ENCODE data around the gene CD200R1L.
"Not testable (repeated sequence)": the region's sequence is repeated elsewhere in the genome, so short reads cannot be mapped to it uniquely, and the experiment has no call there.

Gene CD200R1L, protein sequence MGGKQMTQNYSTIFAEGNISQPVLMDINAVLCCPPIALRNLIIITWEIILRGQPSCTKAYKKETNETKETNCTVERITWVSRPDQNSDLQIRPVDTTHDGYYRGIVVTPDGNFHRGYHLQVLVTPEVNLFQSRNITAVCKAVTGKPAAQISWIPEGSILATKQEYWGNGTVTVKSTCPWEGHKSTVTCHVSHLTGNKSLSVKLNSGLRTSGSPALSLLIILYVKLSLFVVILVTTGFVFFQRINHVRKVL

DNA sequence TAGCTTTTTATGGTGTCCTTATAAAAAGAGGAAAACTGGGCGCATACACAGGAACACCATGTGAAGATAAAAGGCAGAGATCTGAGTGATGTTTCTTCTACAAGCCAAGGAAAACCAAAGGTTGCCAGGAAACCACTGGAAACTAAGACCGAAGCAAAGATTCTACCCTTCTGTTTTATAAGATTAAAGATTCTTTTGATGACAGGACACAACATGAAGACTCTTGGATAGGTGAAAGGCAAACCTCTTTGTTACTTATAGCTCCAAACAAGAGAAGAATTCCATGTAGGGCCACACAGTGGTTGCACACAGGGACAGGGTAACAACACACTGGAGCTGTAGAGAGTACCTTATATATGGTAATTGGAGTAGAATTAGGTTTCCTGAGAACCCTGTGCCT is at the start of gene CD200R1L:
Gene CD200R1L, minus strand, starts transcription at position 101 of the 400 bp plus-strand sequence. CDS start 17,497 bp downstream, outside the sequence.
- DNase-seq (ENCODE audit: low read depth), result no peak

DNA sequence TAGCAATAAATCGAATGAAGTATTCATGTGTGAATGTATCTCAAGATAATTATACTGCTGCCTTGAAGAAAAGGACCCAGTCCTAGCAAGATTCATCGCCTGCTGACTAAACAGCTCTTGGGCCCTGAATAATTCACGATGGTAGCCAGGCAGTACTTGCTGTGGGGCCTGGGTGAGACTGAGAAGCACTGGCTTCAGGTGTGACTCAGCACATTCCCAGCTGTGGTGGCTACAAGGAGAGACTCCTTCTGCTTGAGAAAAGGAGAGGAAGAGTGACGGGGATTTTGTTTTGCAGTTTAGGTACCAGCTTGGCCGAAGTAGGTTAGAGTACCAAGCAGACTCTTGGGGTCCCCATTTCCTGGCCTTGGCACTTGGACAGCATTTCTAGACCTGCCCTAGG is 47.6 kb upstream of the CD200R1L start:
- DNase-seq (ENCODE audit: low read depth), result peak; percentile 17

DNA sequence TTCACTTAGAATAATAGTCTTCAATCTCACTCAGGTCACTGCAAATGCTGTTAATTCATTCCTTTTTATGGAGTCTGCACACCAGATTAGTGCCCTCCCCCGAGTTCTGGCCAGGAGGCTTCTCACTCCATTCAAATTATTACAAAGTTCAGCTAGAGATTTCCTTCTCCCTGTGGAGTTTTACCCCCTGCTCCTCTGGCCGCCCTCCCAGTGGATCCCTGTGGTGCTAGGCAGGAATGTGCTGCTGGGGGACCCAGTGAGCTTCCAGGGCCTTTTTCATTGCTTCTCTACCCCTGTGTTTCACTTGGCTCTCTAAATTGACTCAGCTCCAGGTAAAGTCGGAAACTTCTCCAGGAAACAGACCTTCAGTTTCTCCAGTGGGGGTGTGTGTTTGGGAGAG is 42.7 kb upstream of the CD200R1L start:
- no peak for DNase-seq (ENCODE audit: low read depth)

DNA sequence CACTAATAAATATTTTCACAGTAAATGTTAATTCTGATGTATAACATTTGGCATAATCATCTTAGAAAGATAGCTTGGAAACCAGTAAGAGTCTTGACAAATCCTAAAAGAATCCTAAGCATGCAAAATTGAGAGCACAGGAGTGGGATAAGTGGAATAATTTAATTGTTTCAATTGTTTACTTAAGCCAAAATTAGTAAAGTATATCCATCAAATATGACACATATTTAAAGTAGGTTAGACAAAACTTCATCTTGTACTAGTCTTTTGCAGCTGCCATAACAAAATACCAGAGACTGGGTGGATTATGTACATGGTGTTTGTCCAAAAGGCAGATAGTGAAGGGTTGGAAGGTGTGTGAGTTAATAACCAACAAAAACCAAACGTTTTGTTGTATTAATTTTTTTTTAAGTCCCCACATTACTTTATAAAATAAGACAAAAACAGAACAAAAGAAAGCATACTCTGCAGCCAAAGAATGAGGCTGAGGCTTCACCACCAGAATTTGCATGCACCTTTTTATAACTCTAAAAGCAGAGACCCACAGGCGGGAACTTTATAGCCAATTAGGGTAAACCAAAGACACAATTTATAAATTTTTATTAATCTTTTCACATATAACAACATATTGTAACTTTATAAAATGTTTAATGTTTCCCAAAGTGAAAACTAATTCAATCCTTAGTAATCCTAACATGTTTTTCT is 41.9 kb upstream of the CD200R1L start:
- no peak for DNase-seq (ENCODE audit: low read depth)

DNA sequence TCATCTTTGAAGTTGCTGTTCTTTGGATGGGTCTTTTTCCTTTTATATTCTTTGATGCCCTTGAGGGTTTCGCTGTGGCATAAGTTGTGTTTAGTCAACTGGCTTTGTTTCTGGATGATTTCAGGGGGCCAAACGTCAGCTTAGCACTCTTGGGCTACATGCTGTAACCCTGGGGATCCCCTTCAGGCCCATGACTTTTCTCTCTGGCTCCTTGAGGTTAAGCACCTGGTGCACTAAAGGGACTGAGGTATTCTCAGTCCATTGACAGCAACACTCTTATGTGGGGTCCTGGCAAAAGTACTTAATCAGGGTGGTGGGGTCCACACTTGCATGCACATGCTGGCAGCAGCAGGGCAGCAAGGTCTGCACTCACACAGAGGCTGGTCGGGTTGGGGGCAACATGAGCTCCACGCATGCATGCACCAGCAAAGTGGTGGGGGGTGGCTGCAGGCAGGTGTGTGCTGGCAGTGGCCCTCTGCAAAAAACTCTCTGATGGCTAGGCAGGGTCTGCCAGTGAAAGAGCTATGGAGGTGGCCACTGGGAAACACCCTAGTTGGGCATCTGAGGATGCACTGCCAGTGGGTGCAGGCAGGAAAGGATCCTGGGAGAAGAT is 38.1 kb upstream of the CD200R1L start:
- DNase-seq (ENCODE audit: low read depth), result no peak

DNA sequence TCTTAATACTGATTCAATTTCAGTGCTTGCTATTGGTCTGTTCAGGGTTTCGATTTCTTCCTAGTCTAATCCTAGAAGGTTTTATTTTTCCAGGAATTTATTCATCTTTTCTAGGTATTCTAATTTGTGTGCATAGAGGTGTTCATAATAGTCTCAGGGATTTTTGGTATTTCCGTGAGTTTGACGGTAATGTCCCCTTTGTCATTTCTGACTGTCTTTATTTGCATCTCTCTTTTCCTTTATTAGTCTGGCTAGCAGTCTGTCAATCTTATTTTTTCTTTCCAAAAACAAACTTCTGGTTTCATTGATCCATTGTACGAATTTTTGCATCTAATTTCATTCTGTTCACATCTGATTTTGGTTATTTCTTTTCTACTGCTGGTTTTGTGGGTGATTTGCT is 35.2 kb upstream of the CD200R1L start:
- no peak for DNase-seq (ENCODE audit: low read depth)

DNA sequence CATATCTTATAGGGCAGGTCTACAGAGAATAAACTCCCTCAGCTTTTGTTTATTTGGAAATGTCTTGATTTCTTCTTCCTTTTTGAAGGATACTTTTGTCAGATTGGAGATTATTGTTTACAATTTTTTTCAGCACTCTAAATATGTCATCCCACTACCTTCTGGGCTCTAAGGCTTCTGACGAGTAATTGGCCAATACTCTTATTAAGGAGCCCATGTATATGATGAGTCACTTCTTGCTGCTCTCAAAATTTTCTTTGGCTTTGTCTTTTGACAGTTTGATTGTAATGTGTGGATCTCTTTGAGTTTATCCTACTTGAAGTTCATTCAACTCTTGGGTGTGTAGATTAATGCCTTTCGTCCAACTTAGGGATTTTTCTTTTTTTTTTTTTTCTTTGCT is 28.9 kb upstream of the CD200R1L start:
- no peak for DNase-seq (ENCODE audit: low read depth)

DNA sequence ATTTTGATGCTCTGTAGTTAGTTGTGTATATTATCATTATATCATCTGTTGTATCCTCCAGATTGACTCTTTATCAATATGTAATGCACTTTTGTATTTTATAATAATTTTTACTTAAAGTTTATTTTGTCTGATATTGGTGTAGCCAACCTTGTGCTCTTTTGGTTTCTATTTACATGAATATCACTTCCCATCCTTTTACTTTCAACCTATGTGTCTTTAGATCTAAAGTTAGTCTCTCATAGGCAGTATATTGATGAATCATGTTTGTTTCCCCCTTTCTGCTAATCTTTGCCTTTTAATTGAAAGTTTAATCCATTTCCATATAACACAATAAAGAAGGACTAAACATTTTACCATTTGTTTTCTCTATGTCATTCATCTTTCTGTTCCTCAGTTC is 28.1 kb upstream of the CD200R1L start:
- DNase-seq (ENCODE audit: low read depth), result no peak

DNA sequence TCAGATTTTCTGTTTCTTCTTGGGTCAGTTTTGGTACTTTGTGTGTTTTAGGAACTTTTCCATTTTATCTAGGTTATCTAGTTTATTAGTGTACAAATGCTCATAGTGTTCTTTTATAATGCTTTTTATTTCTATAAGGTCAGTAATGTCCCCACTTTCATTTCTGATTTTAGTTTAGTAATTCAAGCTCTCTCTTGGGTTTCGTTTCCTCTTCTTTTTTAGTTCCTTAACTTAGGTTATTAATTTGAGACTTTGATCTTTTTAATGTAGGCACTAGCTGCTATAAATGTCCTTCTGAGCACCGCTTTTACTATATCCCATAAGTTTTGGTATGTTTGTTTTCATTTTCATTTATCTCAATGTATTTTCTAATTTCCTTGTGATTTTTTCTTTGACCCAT is 27.0 kb upstream of the CD200R1L start:
- no peak for DNase-seq (ENCODE audit: low read depth)

DNA sequence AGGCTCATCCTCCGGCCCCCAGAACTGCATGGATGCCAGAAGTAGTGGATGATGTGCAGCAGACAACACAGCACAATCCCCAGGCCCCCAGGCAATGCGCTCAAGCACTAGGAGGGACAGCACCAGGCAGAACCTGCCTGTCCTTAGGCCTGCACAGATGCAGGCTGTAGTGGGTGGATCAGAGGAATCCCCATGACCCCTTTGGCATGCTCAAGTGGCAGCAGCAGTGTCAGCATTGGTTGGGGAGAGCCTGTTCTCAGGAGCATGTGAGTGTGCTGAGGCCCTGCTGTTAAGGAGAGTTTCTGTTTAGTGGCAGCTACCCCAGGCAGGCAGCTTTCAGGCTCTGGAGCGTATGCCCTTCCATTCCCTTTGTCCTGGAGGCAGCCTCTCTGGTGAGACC is 25.1 kb upstream of the CD200R1L start:
- DNase-seq (ENCODE audit: low read depth), result no peak

DNA sequence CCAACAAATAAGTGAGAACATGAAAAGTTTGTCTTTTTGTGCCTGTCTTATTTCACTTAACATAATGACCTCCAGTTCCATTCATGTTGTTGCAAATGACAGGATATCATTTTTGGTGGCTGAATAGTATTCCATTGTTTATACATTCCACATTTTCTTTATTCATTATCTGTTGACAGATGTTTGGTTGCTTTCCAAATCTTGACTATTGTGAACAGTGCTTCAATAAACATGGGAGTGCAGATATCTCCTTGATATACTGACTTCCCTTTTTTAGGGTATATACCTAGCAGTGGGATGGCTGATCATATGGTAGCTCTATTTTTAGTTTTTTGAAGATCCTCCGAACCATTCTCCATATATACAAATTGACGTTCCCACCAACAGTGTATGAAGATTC is 19.1 kb upstream of the CD200R1L start:
- DNase-seq (ENCODE audit: low read depth), result no peak

DNA sequence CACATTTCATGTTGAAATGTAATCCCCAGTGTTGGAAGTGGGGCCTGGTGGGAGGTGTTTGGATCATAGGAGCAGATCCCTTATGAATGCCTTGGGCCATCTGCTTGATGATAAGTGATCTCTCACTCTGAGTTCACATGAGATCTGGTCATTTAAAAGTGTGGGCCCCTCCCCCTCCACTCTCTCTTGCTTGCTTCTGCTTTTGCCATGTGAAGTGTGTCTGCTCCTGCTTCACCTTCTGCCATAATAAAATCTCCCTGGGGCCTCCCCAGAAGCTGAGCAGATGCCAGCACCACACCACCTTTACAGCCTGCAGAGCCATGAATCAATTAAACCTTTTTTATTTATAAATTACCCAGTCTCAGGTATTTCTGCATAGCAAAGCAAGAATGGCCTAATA is 14.2 kb upstream of the CD200R1L start:
- no peak for DNase-seq (ENCODE audit: low read depth)

DNA sequence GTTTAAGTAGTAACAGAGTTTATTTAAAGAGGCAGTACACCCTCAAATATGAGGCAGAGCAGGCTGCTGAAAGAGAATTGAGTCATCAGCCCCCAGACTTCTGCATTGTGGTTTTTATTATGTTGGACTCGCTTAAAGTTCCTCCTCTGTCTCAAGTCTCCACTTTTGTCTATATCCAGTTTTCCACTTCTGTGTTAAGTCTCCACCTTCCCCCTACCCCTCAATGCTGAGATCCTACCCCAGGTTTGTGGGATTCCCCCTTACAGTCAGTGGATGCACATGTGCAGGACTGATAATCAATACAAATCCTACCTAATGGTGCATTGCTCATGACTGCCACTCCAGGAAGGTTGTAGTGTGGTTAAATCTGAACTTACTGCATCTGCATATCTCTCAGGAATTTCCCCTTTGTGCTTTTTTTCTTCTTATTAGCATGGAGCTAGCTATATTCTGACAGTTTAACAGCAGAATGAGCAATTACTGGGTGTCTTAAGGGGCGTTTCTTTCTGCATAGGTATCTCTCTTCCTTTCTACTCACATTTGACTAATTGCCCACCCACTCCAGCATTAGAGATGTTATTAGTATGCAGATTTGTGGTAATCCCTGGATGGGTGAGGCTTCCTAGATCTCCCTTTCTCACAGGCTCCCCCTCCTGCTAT is 11.9 kb upstream of the CD200R1L start:
- peak; percentile 9 for DNase-seq (ENCODE audit: low read depth)

DNA sequence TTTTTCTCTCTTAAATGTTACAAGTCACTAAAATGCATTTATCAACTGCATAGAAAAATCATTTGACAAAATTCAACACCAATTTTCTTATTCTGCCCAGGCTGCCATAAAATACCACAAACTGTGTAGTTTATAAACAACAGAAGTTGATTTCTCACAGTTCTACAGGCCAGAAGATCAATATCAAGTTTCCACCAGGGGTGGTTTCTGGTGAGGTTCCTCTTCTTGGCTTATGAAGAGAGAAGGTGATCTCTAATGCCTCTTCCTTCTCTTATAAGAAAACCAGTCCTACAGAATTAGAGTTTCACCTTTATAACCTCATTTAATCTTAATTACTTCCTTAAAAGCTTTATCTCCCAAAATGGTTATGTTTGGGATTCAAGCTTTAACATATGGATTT is 10.9 kb upstream of the CD200R1L start:
- DNase-seq (ENCODE audit: low read depth), result no peak

DNA sequence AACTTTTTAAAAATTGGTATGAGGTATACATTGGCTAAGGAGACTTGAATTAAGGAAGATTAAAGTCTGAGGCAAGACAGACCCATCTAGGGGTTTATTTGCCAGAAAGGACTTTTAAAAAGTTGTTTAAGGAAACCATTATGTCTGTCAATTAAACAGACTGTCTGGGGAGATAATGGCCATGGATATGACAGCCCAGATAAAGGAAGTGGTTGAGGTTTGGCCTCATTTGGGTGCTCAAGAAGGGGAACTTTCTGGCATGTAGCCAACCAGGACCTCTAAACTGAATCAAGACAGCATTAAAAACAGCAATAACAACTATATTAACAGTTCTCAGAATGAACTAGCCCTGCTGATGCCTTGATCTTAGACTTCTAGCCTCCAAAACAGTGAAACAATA is 9.9 kb upstream of the CD200R1L start:
- no peak for DNase-seq (ENCODE audit: low read depth)

DNA sequence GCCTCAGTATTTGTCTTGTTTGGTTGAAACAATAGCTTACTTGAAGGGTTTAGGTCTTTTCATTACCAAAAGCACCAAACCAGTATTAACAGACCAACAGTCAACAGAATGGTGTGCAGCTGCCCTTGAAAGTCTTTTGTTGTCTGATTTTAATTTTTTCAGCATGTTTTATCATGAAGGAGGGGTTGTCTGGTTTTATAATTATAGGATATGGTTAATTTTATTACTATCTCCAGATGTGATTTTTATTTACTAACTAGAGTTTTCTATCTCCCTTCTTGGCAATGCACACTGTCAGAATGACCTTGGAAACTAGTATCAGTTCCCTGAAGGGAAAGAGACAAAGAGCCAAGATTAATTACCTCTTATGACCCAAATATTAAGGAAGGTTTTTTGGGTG is 9.2 kb upstream of the CD200R1L start:
- no peak for DNase-seq (ENCODE audit: low read depth)

DNA sequence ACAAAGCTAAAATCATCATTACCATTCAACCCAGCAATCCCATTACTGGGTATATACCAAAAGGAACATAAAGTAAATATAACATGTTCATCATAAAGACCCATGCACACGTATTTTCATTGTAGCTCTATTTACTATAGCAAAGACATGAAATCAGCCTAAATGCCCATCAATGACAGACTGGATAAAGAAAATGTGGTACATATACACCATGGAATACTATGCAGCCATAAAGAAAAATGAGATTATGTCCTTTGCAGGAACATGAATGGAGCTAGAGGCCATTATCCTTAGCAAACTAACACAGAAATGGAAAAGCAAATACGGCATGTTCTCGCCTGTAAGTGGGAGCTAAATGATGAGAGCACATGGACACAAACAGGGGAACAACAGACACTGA is 8.4 kb upstream of the CD200R1L start:
- not testable (repeated sequence) for DNase-seq (ENCODE audit: low read depth)

DNA sequence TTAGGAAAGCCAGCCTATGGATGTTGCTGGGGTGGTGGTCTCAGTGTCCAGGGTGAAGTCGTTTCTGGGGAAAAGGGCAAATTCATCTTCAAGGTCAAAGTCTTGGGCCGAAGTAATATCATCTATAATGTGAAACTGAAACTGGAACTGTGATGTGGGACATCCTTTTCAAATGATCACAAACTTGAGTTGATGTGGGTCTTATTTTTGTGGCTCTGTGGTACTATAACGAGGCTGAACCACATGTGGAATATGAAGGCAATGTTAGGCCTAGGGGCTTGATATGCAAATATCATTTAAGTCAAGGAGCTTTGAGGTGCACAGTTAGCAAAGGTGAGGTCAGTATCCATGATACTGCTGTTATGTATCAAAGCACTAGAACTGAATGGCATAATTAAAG is 1.5 kb upstream of the CD200R1L start:
- DNase-seq (ENCODE audit: low read depth), result no peak

DNA sequence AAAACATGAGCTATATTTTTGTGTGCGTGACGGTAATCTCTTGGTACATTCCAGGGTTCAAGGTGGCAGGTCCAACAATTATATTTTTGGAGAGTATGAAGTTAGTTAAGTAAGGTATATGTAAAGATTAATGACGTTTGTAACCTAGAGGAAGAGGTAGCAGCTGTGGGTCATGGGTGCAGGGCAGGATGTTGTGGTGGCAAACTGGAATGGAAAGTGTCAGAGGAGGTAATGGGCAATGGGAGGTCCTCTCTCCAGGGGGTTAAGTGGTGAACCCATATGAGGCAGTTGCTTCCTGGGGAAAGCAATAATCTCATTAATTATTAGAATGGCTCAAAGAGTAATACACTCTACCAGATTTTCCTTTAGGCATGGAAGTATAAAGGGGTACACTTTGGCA is 1.0 kb upstream of the CD200R1L start:
- no peak for DNase-seq (ENCODE audit: low read depth)

DNA sequence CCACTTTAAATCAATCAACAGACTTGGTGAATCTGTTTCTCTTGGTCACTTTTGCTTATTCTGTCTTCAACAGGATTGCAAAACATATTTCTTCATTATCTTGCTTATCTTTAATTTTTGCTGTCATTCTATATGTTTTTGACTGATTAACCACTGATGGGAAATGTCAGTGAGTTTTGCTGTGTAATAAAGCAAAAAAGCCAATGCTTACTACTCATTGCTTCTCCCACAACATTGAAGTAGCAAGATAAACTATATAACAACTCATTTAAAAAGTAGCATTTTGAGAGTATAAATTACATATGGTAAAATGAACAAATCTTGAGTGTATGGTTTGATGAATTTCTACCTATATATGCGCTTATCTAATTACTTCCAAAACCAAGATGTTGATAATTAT is 892 bp downstream of the CD200R1L start:
- DNase-seq (ENCODE audit: low read depth), result no peak

DNA sequence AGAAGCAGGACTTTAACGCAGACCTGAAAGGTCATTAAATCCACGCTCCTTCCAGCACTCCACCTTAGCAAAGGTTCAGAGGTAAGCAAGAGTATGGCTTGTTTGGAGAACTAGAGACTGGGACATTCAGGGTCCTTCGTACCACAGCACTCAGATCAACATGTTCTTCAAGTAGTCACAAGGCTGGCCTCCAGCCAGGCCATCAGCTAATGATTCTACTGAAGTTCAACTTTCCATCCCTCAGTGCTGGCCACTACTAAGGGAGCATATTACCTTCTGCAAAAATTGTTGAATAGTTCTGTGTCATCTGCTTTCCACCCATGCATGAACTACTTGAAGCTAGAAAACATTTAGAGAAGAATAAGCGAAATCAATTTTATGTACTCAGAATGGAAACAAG is 17.6 kb downstream of the CD200R1L start:
- DNase-seq (ENCODE audit: low read depth), result no peak

DNA sequence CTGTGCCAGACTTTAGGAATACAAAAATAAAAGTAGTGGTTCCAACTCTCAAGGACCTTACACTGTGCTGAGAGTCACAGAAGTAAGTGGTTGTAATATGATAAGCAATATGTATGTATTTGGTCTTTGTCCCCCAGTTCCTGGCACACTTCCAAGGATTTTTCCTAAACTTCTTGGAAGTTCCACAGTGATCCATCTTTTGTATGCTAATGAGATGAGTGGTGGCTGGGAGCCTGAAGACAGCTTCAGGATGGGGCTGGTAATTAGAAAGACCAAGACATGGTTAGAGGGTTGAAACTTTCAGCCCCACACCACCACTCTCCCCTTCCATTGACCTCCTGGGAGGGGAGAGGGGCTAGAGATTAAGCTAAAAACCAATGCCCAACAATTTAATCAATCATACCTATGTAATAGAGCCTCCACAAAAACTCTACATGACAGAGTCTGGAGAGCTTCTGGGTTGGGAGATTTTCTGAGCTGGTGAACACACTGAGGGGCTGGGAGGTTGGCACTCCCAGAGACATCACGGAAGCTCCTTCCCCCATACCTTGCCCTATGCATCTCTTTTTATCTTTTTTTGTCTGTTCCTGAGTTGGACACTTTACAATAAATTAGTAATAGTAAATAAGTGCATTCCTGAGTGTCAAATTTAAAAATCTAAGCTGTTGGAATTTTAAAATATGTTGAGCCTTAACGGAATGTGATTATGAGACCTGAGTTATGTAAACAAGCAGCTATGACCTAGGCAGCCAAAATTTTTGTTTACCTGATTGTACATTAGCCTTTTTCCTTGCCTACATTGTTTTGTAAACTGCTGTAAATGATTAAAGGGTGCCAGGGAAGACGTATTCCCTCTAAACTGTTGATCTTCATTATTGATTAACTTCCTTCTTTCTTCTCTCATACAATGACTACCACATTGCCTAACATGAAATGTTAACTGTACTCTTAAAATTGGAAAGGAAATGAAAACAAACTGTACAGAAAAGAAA is 24.3 kb downstream of the CD200R1L start:
- DNase-seq (ENCODE audit: low read depth), result no peak

All from non-pigmented ciliary epithelial cell (primary cell).